Measurements from ENCODE around the gene RDM1. TPM values are rescaled to one million over a fixed set of nuclear protein-coding genes. Genes with fewer than 3 reads are reported as not detected.

Gene RDM1
- polyA plus RNA-seq, 1 donor (not counting 4 experiments of a cell fraction or from before 2014, with no cell fraction given), result 1.1 TPM

GRCh38 chr17:35903451-35903850, 27.1 kb downstream of the RDM1 start:
- Histone ChIP-seq H3K4me1 (ENCODE audit: control insufficient read depth, extremely low read depth, insufficient read depth, low read length) (peaks cover 25% of the 10 kb centered on the region), H3K4me2 (ENCODE audit: control insufficient read depth, extremely low read depth, insufficient read depth, low read depth, low read length) (no peak overlapping the region), H3K36me3 (ENCODE audit: control insufficient read depth in 2 of 2, extremely low read depth in 1 of 2, insufficient read depth in 2 of 2, low read length in 2 of 2) (no peaks in the 10 kb centered on the region), H2AFZ (ENCODE audit: control insufficient read depth, low read length) (no peak overlapping the region), H3K27me3 (ENCODE audit: control insufficient read depth, extremely low read depth, insufficient read depth, low read length) (peaks cover 4% of the 10 kb centered on the region), H3K79me2 (ENCODE audit: control insufficient read depth, insufficient read depth, low read length) (no peaks in the 10 kb centered on the region), H3K9me3 (ENCODE audit: control insufficient read depth, low read depth, low read length) (no peaks in the 10 kb centered on the region), H3K27ac (ENCODE audit: control insufficient read depth, insufficient read depth, low read length) (no peak overlapping the region), H3K9me1 (ENCODE audit: control insufficient read depth, extremely low read depth, insufficient read depth, low read length) (no peaks in the 10 kb centered on the region), H3K9ac (ENCODE audit: control insufficient read depth, extremely low read depth, insufficient read depth, low read length) (no peak overlapping the region), H4K20me1 (ENCODE audit: control insufficient read depth, extremely low read depth, insufficient read depth, low read length) (no peaks in the 10 kb centered on the region), H3K4me3 (ENCODE audit: control insufficient read depth in 2 of 3, extremely low read depth in 1 of 3, insufficient read depth in 2 of 3, low read depth in 1 of 3, low read length in 3 of 3) (no peak overlapping the region)
- dilution Hi-C loops (cut with MboI; ENCODE audit: extremely low pct_ligation_motif_present, low sequenced_read_pairs), result no loop called here
- TF ChIP-seq EZH2 (IDR thresholded peaks at IDR 0.05; ENCODE audit: low read length), result no peak
- TF ChIP-seq CTCF (optimal IDR thresholded peaks at IDR 0.05 in 1 of 3, IDR thresholded peaks at IDR 0.05 in 1 of 3, conservative IDR thresholded peaks at IDR 0.05 in 1 of 3; ENCODE audit: extremely low read depth in 1 of 3, insufficient read depth in 2 of 3, low read length in 3 of 3), result no peak
- DNase-seq (ENCODE audit: low read depth, low spot score) (no peak), FAIRE-seq (no peak)

GRCh38 chr17:35901631-35902175, 28.9 kb downstream of the RDM1 start:
- Histone ChIP-seq H4K20me1 (ENCODE audit: control insufficient read depth, extremely low read depth, insufficient read depth, low read length) (no peaks in the 10 kb centered on the region), H3K27me3 (ENCODE audit: control insufficient read depth, extremely low read depth, insufficient read depth, low read length) (peaks cover 4% of the 10 kb centered on the region), H3K36me3 (ENCODE audit: control insufficient read depth in 2 of 2, extremely low read depth in 1 of 2, insufficient read depth in 2 of 2, low read length in 2 of 2) (no peaks in the 10 kb centered on the region), H3K4me3 (ENCODE audit: control insufficient read depth in 2 of 3, extremely low read depth in 1 of 3, insufficient read depth in 2 of 3, low read depth in 1 of 3, low read length in 3 of 3) (no peak overlapping the region), H3K79me2 (ENCODE audit: control insufficient read depth, insufficient read depth, low read length) (no peaks in the 10 kb centered on the region), H3K9me1 (ENCODE audit: control insufficient read depth, extremely low read depth, insufficient read depth, low read length) (no peaks in the 10 kb centered on the region), H2AFZ (ENCODE audit: control insufficient read depth, low read length) (no peak overlapping the region), H3K9me3 (ENCODE audit: control insufficient read depth, low read depth, low read length) (no peaks in the 10 kb centered on the region), H3K27ac (ENCODE audit: control insufficient read depth, insufficient read depth, low read length) (no peak overlapping the region), H3K4me2 (ENCODE audit: control insufficient read depth, extremely low read depth, insufficient read depth, low read depth, low read length) (no peak overlapping the region), H3K4me1 (ENCODE audit: control insufficient read depth, extremely low read depth, insufficient read depth, low read length) (peaks cover 32% of the 10 kb centered on the region), H3K9ac (ENCODE audit: control insufficient read depth, extremely low read depth, insufficient read depth, low read length) (no peak overlapping the region)
- TF ChIP-seq CTCF (optimal IDR thresholded peaks at IDR 0.05 in 1 of 3, IDR thresholded peaks at IDR 0.05 in 1 of 3, conservative IDR thresholded peaks at IDR 0.05 in 1 of 3; ENCODE audit: extremely low read depth in 1 of 3, insufficient read depth in 2 of 3, low read length in 3 of 3) (no peak), EZH2 (IDR thresholded peaks at IDR 0.05; ENCODE audit: low read length) (no peak)
- no peak for DNase-seq (ENCODE audit: low read depth, low spot score)
- FAIRE-seq, result no peak
- dilution Hi-C loops (cut with MboI; ENCODE audit: extremely low pct_ligation_motif_present, low sequenced_read_pairs), result no loop called here
